Measurements from ENCODE around the gene LDLRAP1. TPM values are rescaled to one million over a fixed set of nuclear protein-coding genes. Genes with fewer than 3 reads are reported as not detected.

The LDLRAP1 gene
- total RNA-seq, 1 donor from 2014 or later = 4.6 TPM

- Mint-ChIP-seq H3K9me3 (no peaks in the 10 kb centered on the region), H3K4me1 (ENCODE audit: low read depth) (peaks cover 6% of the 10 kb centered on the region), H3K4me3 (peak overlapping the region; percentile 74), H3K36me3 (ENCODE audit: low read depth) (peaks cover 5% of the 10 kb centered on the region), H3K27ac (no peak overlapping the region), H3K27me3 (ENCODE audit: insufficient read depth) (peaks cover 15% of the 10 kb centered on the region)
- no peak for DNase-seq (ENCODE audit: low spot score)
- intact Hi-C loops (cut with micrococcal nuclease) = no loop called here
Observed at GRCh38 chr1:25541889-25542658, 1.3 kb upstream of the LDLRAP1 start.

DNA sequence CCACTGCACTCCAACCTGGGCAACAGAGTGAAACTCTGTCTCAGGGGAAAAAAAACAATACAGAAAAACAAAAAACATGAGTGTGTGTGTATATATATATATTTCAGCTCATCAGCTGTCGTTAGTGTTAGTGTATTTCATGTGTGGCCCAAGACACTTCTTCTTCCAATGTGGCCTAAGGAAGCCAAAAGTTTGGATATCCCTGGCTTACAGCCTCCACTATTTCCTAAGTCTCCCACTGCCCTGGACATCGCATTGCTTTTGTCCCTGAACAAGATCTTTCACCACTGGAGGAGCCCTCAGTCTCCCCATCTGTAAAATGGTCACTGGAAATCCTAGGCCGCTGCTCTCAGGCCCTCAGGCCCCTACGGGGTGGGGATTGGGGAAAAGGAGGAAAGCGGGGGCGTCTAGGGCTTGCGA is 391 bp upstream of the LDLRAP1 start:
- Mint-ChIP-seq H3K4me1 (ENCODE audit: low read depth) (peaks cover 6% of the 10 kb centered on the region), H3K27ac (no peak overlapping the region), H3K36me3 (ENCODE audit: low read depth) (peaks cover 5% of the 10 kb centered on the region), H3K27me3 (ENCODE audit: insufficient read depth) (peaks cover 14% of the 10 kb centered on the region), H3K4me3 (peak overlapping the region; percentile 74), H3K9me3 (no peaks in the 10 kb centered on the region)
- intact Hi-C loops (cut with micrococcal nuclease) = no loop called here
- no peak for DNase-seq (ENCODE audit: low spot score)

DNA sequence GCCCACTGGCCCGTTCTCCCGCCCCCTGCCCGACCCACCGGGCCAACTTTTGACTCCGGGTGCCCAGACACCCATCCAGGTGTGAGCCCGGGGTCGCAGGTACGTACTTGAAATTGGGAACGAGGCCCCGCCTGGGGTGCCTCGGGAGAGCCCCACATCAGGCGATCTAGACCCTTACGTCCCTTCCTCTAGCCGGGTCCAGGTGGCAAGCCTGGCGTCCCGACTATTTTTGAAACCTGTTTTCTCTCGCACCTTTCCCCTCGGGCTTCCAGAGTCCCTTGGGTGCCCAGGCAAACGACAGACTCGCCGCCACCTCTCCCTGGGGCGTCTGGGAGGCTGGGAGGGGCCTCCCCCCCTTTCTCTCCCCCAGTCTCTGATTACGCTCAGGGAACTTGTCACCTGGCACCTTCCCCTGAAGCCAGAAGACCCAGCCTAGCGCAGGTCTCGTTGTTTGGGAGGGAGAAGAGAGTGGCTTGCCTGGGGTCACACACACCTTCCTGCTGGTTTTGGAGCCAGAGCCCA is 898 bp downstream of the LDLRAP1 start:
- H3K36me3 Mint-ChIP-seq (ENCODE audit: low read depth) = peaks cover 5% of the 10 kb centered on the region
- H3K9me3 Mint-ChIP-seq = no peaks in the 10 kb centered on the region
- intact Hi-C loops (cut with micrococcal nuclease) = no loop called here
- H3K27ac Mint-ChIP-seq = no peak overlapping the region
- DNase-seq (ENCODE audit: low spot score) = no peak
- peaks cover 15% of the 10 kb centered on the region for H3K4me1 Mint-ChIP-seq (ENCODE audit: low read depth)
- H3K27me3 Mint-ChIP-seq (ENCODE audit: insufficient read depth) = peaks cover 11% of the 10 kb centered on the region
- peak overlapping the region; percentile 76 for H3K4me3 Mint-ChIP-seq

DNA sequence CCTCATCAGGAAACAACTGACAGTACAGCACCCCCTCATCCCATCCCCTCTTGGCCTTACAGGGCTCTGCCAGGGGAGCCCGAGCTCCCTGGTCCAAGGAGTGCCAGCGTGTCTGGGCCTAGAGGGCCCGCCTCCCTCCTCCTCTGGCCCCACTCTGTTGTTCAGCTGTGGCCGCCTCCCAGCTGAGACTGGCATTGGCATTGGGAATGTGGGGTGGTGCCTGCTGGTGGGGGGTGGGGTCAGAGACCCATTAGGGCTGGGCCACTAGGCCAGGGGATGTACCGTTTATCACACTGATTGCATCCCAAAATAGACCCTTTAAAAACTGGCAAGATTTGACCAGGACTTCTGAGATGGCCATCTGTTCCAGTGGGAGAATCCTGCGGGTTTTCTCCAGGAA is 1.4 kb downstream of the LDLRAP1 start:
- peak overlapping the region; percentile 76 for H3K4me3 Mint-ChIP-seq
- H3K4me1 Mint-ChIP-seq (ENCODE audit: low read depth) = peaks cover 20% of the 10 kb centered on the region
- intact Hi-C loops (cut with micrococcal nuclease) = no loop called here
- H3K9me3 Mint-ChIP-seq = no peaks in the 10 kb centered on the region
- H3K27ac Mint-ChIP-seq = no peak overlapping the region
- no peak for DNase-seq (ENCODE audit: low spot score)
- H3K27me3 Mint-ChIP-seq (ENCODE audit: insufficient read depth) = peaks cover 11% of the 10 kb centered on the region
- peaks cover 5% of the 10 kb centered on the region for H3K36me3 Mint-ChIP-seq (ENCODE audit: low read depth)

- no peaks in the 10 kb centered on the region for H3K9me3 Mint-ChIP-seq
- no peak overlapping the region for H3K27ac Mint-ChIP-seq
- peaks cover 29% of the 10 kb centered on the region for H3K4me1 Mint-ChIP-seq (ENCODE audit: low read depth)
- H3K4me3 Mint-ChIP-seq = peak overlapping the region; percentile 76
- H3K36me3 Mint-ChIP-seq (ENCODE audit: low read depth) = peaks cover 8% of the 10 kb centered on the region
- intact Hi-C loops (cut with micrococcal nuclease) = no loop called here
- DNase-seq (ENCODE audit: low spot score) = no peak
- H3K27me3 Mint-ChIP-seq (ENCODE audit: insufficient read depth) = peaks cover 11% of the 10 kb centered on the region
Observed at GRCh38 chr1:25545767-25546166, 2.4 kb downstream of the LDLRAP1 start.

DNA sequence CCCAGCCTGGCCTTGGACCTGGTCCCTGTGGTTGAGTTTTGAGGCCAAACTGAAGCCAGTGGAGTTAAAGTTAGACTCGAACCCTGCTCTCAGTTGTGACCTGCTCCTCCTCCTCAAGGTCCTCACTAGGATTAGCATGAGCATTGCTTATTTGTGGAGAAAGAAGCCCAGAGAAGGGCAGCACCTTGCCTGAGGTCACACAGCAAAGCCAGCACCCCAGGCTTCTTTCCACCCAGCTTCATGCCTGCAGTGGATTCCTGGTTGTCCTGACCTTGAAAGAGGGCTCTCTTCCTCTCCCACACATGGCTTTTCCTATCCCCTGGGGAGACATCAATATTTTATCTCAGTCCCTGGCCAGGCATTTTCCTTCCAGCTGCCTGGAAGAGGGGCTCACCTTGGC is 2.8 kb downstream of the LDLRAP1 start:
- no peak overlapping the region for H3K4me3 Mint-ChIP-seq
- no peaks in the 10 kb centered on the region for H3K9me3 Mint-ChIP-seq
- peaks cover 33% of the 10 kb centered on the region for H3K4me1 Mint-ChIP-seq (ENCODE audit: low read depth)
- H3K27me3 Mint-ChIP-seq (ENCODE audit: insufficient read depth) = peaks cover 11% of the 10 kb centered on the region
- H3K36me3 Mint-ChIP-seq (ENCODE audit: low read depth) = peaks cover 8% of the 10 kb centered on the region
- H3K27ac Mint-ChIP-seq = no peak overlapping the region
- DNase-seq (ENCODE audit: low spot score) = no peak
- intact Hi-C loops (cut with micrococcal nuclease) = no loop called here

DNA sequence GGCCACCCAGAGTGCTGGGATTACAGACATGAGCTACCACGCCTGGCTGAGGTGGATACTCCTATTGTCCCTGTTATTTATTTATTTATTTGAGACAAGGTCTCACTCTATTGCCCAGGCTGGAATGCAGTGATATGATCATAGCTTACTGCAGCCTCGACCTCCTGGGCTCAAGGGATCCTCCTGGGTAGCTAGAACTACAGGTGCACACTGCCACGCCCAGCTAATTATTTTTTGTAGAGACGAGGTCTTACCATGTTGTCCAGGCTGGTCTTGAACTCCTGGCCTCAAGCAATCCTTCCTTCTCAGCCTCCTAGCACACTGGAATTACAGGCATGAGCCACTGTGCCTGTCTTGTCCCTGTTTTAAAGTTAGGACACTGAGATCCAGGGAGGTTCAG is 5.2 kb downstream of the LDLRAP1 start:
- no peaks in the 10 kb centered on the region for H3K9me3 Mint-ChIP-seq
- peaks cover 13% of the 10 kb centered on the region for H3K27me3 Mint-ChIP-seq (ENCODE audit: insufficient read depth)
- H3K4me1 Mint-ChIP-seq (ENCODE audit: low read depth) = peaks cover 41% of the 10 kb centered on the region
- intact Hi-C loops (cut with micrococcal nuclease) = no loop called here
- H3K27ac Mint-ChIP-seq = no peak overlapping the region
- peaks cover 8% of the 10 kb centered on the region for H3K36me3 Mint-ChIP-seq (ENCODE audit: low read depth)
- no peak for DNase-seq (ENCODE audit: low spot score)
- no peak overlapping the region for H3K4me3 Mint-ChIP-seq

GRCh38 chr1:25549273-25550154 is 6.1 kb downstream of the LDLRAP1 start:
- H3K27me3 Mint-ChIP-seq (ENCODE audit: insufficient read depth) = peaks cover 13% of the 10 kb centered on the region
- DNase-seq (ENCODE audit: low spot score) = peak; percentile 64
- H3K4me1 Mint-ChIP-seq (ENCODE audit: low read depth) = peaks cover 39% of the 10 kb centered on the region
- H3K27ac Mint-ChIP-seq = peak overlapping the region; percentile 80
- H3K9me3 Mint-ChIP-seq = no peaks in the 10 kb centered on the region
- H3K36me3 Mint-ChIP-seq (ENCODE audit: low read depth) = peaks cover 8% of the 10 kb centered on the region
- intact Hi-C loops (cut with micrococcal nuclease) = loop anchor here (1.0 to 5.0 kb wide), 3 partner anchors 15 to 248 kb away; no protein-coding TSS in a partner anchor
- peak overlapping the region; percentile 61 for H3K4me3 Mint-ChIP-seq

DNA sequence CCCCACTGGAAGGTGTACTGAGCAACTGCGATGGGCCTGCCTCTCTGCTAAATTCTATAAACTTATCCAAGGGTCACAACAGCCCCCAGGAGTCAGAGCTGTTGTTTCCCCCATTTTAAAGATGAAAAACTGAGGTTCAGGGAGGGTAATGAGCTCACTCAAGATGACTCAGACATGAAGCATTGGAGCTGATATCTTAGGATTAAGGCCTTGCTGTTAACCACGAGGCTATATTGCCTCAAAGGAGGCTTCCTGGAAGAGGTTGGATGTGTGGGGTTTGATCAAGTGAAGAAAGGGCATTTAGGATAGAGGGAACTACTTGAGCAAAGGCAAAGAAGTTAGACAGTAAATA is 6.7 kb downstream of the LDLRAP1 start:
- H3K27ac Mint-ChIP-seq = peak overlapping the region; percentile 41
- intact Hi-C loops (cut with micrococcal nuclease) = loop anchor here (1.0 to 5.0 kb wide), 3 partner anchors 15 to 247 kb away; no protein-coding TSS in a partner anchor
- H3K4me3 Mint-ChIP-seq = peak overlapping the region; percentile 61
- no peaks in the 10 kb centered on the region for H3K9me3 Mint-ChIP-seq
- peaks cover 5% of the 10 kb centered on the region for H3K36me3 Mint-ChIP-seq (ENCODE audit: low read depth)
- no peak for DNase-seq (ENCODE audit: low spot score)
- H3K27me3 Mint-ChIP-seq (ENCODE audit: insufficient read depth) = peaks cover 12% of the 10 kb centered on the region
- H3K4me1 Mint-ChIP-seq (ENCODE audit: low read depth) = peaks cover 34% of the 10 kb centered on the region

DNA sequence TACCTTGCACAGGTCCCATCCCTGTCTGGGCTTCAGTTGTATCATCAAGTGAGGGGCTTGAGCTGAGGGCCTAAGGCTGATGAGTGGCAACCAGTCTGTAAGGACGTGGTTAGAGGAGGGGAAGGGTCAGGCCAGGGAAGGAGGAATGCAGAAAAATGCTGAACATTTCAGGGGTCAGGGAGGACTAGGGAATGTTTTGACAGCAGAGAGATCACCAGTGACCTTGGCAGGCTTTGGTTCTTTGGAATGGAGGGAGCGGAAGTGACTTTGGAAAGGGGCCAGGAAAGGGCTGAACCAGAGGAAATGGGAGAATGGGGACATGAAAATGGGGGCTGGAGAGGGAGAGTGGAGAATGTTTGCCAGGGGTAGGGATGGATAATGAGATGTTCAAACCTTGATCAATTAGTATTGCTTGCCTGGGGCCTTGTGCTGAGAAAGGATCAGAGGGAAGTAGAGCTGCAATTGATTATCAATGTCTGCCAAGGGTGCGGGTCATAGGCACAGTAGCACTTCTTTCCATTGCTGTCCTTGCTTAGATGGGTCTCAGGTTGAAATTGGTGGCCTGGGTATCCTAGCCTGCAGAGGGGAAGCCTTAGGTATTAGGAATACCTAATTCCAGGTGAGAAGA is 7.4 kb downstream of the LDLRAP1 start:
- Mint-ChIP-seq H3K9me3 (no peaks in the 10 kb centered on the region), H3K4me1 (ENCODE audit: low read depth) (peaks cover 38% of the 10 kb centered on the region), H3K27ac (no peak overlapping the region), H3K27me3 (ENCODE audit: insufficient read depth) (peaks cover 8% of the 10 kb centered on the region), H3K36me3 (ENCODE audit: low read depth) (peaks cover 9% of the 10 kb centered on the region), H3K4me3 (peak overlapping the region; percentile 6)
- no peak for DNase-seq (ENCODE audit: low spot score)
- intact Hi-C loops (cut with micrococcal nuclease) = loop anchor here (1.0 to 5.0 kb wide), 3 partner anchors 14 to 247 kb away; no protein-coding TSS in a partner anchor

GRCh38 chr1:25553749-25554429 is 10.5 kb downstream of the LDLRAP1 start:
- H3K36me3 Mint-ChIP-seq (ENCODE audit: low read depth) = peaks cover 9% of the 10 kb centered on the region
- no peak overlapping the region for H3K27ac Mint-ChIP-seq
- DNase-seq (ENCODE audit: low spot score) = no peak
- intact Hi-C loops (cut with micrococcal nuclease) = loop anchor here (2.0 to 5.0 kb wide), 2 partner anchors 59 to 243 kb away; no protein-coding TSS in a partner anchor
- no peaks in the 10 kb centered on the region for H3K9me3 Mint-ChIP-seq
- no peak overlapping the region for H3K4me3 Mint-ChIP-seq
- H3K27me3 Mint-ChIP-seq (ENCODE audit: insufficient read depth) = peaks cover 8% of the 10 kb centered on the region
- H3K4me1 Mint-ChIP-seq (ENCODE audit: low read depth) = peaks cover 44% of the 10 kb centered on the region

DNA sequence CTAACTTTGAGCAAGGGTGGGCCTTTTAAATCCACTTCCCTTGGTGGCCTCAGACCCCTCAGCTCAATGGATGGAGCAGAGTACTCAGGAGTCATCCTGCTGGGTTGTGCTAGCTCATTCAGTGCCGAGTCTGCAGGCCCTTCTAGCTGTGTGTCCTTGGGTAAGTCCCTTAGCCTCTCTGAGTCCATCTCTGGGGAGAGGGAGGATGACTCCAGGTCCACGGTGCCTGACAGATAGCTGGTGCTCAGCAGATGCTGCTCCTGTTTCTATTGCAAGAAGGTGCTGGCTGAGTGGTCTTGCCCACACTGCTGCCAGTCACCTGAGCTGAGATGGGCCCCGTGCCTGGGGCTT is 11.0 kb downstream of the LDLRAP1 start:
- Mint-ChIP-seq H3K27ac (no peak overlapping the region), H3K9me3 (no peaks in the 10 kb centered on the region), H3K36me3 (ENCODE audit: low read depth) (peaks cover 9% of the 10 kb centered on the region), H3K4me3 (no peak overlapping the region), H3K27me3 (ENCODE audit: insufficient read depth) (peaks cover 8% of the 10 kb centered on the region), H3K4me1 (ENCODE audit: low read depth) (peaks cover 39% of the 10 kb centered on the region)
- DNase-seq (ENCODE audit: low spot score) = no peak
- intact Hi-C loops (cut with micrococcal nuclease) = loop anchor here (5.0 kb wide), 1 partner anchor 243 kb away; no protein-coding TSS in a partner anchor

Data from activated T-helper 1 cell treated with anti-CD3 and anti-CD28 coated beads, Interleukin-12 subunit alpha, Interleukin-12 subunit beta, Interleukin-2, Interleukin-4 antibody, amounts not matched to agents 30 ng/mL and 10 ng/mL and 1 ng/mL, durations not matched to agents 14 hours and 24 hours and 36 hours (primary cell).